ENCODE measurements around the gene CMPK2. TPM values are rescaled to one million over a fixed set of nuclear protein-coding genes. Genes with fewer than 3 reads are reported as not detected.

Gene CMPK2
- total RNA-seq: 23.4 and 30.0 TPM in 2 replicates

GRCh38 chr2:6865346-6866274, at the start of gene CMPK2:
Gene CMPK2 (minus strand): TSS chr2:6865907. CDS start chr2:6865696, 211 bp downstream.

DNA sequence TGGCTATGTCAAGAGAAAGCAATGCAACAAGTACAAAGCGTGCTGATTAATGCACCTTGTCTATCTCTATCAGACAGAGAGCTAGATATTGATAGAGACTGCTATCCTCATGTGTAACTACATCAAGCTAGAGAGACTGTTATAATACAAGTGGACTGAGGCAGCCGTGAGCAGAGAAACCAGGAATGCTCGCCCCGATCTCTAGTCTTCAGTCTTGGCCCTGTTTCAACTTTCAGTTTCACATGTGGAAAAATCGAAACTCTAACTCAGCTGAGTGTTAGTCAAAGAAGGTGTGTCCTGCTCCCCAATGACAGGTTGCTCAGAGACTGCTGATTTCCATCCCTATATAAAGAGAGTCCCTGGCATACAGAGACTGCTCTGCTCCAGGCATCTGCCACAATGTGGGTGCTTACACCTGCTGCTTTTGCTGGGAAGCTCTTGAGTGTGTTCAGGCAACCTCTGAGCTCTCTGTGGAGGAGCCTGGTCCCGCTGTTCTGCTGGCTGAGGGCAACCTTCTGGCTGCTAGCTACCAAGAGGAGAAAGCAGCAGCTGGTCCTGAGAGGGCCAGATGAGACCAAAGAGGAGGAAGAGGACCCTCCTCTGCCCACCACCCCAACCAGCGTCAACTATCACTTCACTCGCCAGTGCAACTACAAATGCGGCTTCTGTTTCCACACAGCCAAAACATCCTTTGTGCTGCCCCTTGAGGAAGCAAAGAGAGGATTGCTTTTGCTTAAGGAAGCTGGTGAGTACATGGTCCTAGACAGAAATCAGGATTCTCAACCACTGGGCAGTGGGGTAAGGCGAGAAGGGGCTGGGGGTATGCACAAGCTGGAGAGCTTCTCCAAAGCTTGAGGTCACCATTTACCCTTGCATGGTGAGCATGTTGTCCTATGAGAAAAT, 11.9 kb upstream of the CMPK2 start, which contains the start of gene RSAD2:
Gene RSAD2 (plus strand): TSS at position 376 of the 903 bp plus-strand sequence. CDS start 24 bp downstream, at position 400.

Other genes with a start within 250 kb of the CMPK2 start
- 15.7 and 16.4 TPM in 2 replicates for gene RSAD2, start 11.9 kb upstream of the CMPK2 start, total RNA-seq
- gene RNF144A, start 51.5 kb upstream of the CMPK2 start, total RNA-seq: 14.0 and 14.3 TPM in 2 replicates